Endothelial cell of umbilical vein (primary cell): ENCODE measurements around the gene WDR26.

Experiments
- GATA2 ChIP-seq: IDR thresholded peaks from 2 replicates; pipeline ENCODE4 v1.7.0; 2011; ENCODE audit warnings: low read depth, mild to moderate bottlenecking, moderate library complexity, mixed read lengths, low read length; ENCODE audit not compliant: insufficient read length, insufficient read depth
- POLR2A ChIP-seq: IDR thresholded peaks from 2 replicates; pipeline ENCODE4 v1.6.1; 2012; ENCODE audit warnings: low read depth, mild to moderate bottlenecking, control low read depth, low read length
- POLR2AphosphoS5 ChIP-seq: IDR thresholded peaks from 2 replicates; pipeline ENCODE4 v1.6.1; 2012; ENCODE audit warnings: low read depth, mild to moderate bottlenecking, control low read depth, low read length, moderate library complexity; ENCODE audit not compliant: insufficient read depth
- TF ChIP-seq, protein P1 (sequence below), 2 donors: IDR thresholded peaks; 1 replicate in 1 of 2; 2 replicates in 1 of 2; pipeline ENCODE4 v1.5.1; 2011; ENCODE audit warnings: low read length in 2 of 2, mild to moderate bottlenecking in 2 of 2, moderate library complexity in 2 of 2, control low read depth in 1 of 2, inconsistent platforms in 1 of 2, low read depth in 1 of 2; ENCODE audit not compliant: insufficient read depth in 1 of 2; ENCODE audit errors: extremely low read depth in 1 of 2
- TF ChIP-seq, protein P2 (sequence below): IDR thresholded peaks from 2 replicates; pipeline ENCODE4 v1.6.1; 2011; ENCODE audit not compliant: insufficient read depth, insufficient read length

DNA sequence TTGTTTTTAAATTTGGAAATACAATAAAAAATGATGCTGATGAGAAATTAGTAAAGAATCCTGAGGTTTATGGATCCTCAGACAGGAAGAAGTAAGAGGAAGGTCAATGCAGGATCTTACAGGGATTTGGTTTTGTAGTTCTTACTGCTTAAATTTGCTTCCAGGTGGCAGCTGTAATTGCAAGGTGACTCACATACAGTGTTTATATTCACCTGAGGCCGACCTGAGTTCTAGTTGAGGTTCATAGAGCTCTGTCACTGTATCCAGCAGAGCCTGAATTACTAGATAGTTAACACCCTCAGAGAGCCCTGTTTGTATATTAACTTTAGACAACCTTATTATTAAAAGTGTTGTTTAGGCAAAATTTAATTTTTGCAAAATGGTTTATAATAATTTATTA is 1.4 kb upstream of the WDR26 start:
- TF ChIP-seq, protein P1, sequence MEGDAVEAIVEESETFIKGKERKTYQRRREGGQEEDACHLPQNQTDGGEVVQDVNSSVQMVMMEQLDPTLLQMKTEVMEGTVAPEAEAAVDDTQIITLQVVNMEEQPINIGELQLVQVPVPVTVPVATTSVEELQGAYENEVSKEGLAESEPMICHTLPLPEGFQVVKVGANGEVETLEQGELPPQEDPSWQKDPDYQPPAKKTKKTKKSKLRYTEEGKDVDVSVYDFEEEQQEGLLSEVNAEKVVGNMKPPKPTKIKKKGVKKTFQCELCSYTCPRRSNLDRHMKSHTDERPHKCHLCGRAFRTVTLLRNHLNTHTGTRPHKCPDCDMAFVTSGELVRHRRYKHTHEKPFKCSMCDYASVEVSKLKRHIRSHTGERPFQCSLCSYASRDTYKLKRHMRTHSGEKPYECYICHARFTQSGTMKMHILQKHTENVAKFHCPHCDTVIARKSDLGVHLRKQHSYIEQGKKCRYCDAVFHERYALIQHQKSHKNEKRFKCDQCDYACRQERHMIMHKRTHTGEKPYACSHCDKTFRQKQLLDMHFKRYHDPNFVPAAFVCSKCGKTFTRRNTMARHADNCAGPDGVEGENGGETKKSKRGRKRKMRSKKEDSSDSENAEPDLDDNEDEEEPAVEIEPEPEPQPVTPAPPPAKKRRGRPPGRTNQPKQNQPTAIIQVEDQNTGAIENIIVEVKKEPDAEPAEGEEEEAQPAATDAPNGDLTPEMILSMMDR (IDR thresholded peaks at IDR 0.05; ENCODE audit: extremely low read depth in 1 of 2, insufficient read depth in 1 of 2, low read depth in 1 of 2, low read length in 2 of 2) = no peak
- TF ChIP-seq GATA2 (no peak), POLR2A (no peak), POLR2AphosphoS5 (no peak)
- TF ChIP-seq, protein P2, sequence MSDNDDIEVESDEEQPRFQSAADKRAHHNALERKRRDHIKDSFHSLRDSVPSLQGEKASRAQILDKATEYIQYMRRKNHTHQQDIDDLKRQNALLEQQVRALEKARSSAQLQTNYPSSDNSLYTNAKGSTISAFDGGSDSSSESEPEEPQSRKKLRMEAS = no peak
